Activated T-cell treated with anti-CD3 and anti-CD28 coated beads, Interleukin-2, amount 50 U/mL, for 72 hours (primary cell): Measurements from ENCODE around the gene GABBR1. TPM values are rescaled to one million over a fixed set of nuclear protein-coding genes. Genes with fewer than 3 reads are reported as not detected.
"Not testable (repeated sequence)": the region's sequence is repeated elsewhere in the genome, so short reads cannot be mapped to it uniquely, and the experiment has no call there.

Experiments used
- ATAC-seq, 2 donors: fragments of 150-1000 bp; cut with Tn5 transposase; replicated peaks in 1 of 2; 2 replicates each; pipeline ENCODE4 v1.10.0; 2021; ENCODE audit warnings: moderate library complexity in 2 of 2, mild to moderate bottlenecking in 1 of 2
- DNase-seq, 2 donors: peaks; one replicate each; pipeline ENCODE4 v3.0.0; 2021 to 2022; ENCODE audit warnings: mixed read lengths in 1 of 2
- H3K27ac Mint-ChIP-seq: one replicate; pipeline ENCODE4 v1.8.0; 2022; ENCODE audit warnings: mild to moderate bottlenecking, moderate library complexity, mixed read lengths
- H3K27me3 Mint-ChIP-seq: one replicate; pipeline ENCODE4 v1.8.0; 2022; ENCODE audit warnings: low read depth, mixed read lengths
- H3K36me3 Mint-ChIP-seq, 2 donors: one replicate each; pipeline ENCODE4 v1.8.0; 2022; ENCODE audit warnings: mixed read lengths in 2 of 2, mild to moderate bottlenecking in 1 of 2; ENCODE audit not compliant: insufficient read depth in 2 of 2
- H3K4me1 Mint-ChIP-seq: one replicate; pipeline ENCODE4 v1.8.0; 2022; ENCODE audit warnings: low read depth, mixed read lengths
- H3K4me3 Mint-ChIP-seq, 2 donors: one replicate each; pipeline ENCODE4 v1.8.0; 2022; ENCODE audit warnings: mild to moderate bottlenecking in 2 of 2, mixed read lengths in 2 of 2, moderate library complexity in 2 of 2
- H3K9me3 Mint-ChIP-seq, 2 donors: one replicate each; pipeline ENCODE4 v1.8.0; 2022; ENCODE audit warnings: mixed read lengths in 2 of 2
- total RNA-seq, 2 donors: library from RNA; stranded (reverse); gene quantifications; one replicate each; pipeline ENCODE4 v1.2.3, GENCODE V29; 2022

The GABBR1 gene
- total RNA-seq, 2 donors from 2014 or later, result 21.7 to 26.6 TPM

DNA sequence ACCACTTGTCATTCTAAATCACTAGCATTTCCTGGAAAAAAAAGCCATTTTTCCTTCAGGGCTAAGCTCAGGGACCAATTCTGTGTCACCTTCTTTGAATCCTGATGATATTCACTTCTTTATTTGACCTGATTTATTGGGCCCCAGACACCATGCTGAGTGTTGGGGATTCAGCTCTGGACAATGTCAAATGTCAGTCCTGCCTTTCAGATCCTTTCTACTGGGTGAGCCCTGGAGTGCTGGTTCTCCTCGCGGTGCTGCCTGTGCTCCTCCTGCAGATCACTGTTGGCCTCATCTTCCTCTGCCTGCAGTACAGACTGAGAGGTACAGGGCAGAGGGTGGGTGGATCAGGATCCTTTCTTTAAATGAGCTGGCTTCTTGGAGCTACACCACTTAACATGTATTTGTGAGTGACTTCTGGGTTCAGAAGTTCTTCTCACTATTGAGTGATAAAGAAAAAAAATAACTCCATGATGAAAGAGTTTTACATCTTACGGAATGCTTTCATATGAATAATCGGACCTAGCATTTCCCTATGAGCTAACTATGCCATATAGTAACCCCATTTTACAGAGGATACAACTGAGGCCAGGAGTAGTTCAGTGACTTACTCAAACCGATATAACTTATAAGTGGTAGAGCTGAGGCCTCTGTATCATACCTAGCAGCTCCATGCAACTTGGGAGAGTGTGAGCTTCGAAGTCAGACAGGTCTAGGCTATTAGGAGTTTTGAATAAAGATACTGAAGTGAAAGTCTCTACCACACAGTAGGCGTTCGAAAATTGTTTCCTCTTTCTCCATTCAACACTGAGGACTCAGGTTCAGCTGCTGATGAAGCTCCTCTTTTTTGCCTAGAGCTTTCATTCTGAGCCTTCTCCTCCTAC lies 33.2 kb upstream of the GABBR1 start:
- no peaks in the 10 kb centered on the region for H3K4me1 Mint-ChIP-seq
- H3K27ac Mint-ChIP-seq, result no peak overlapping the region
- DNase-seq, result no peak
- no peak overlapping the region for H3K4me3 Mint-ChIP-seq
- peaks cover 39% of the 10 kb centered on the region for H3K27me3 Mint-ChIP-seq
- no peak for ATAC-seq
- no peaks in the 10 kb centered on the region for H3K36me3 Mint-ChIP-seq
- H3K9me3 Mint-ChIP-seq, result no peaks in the 10 kb centered on the region

DNA sequence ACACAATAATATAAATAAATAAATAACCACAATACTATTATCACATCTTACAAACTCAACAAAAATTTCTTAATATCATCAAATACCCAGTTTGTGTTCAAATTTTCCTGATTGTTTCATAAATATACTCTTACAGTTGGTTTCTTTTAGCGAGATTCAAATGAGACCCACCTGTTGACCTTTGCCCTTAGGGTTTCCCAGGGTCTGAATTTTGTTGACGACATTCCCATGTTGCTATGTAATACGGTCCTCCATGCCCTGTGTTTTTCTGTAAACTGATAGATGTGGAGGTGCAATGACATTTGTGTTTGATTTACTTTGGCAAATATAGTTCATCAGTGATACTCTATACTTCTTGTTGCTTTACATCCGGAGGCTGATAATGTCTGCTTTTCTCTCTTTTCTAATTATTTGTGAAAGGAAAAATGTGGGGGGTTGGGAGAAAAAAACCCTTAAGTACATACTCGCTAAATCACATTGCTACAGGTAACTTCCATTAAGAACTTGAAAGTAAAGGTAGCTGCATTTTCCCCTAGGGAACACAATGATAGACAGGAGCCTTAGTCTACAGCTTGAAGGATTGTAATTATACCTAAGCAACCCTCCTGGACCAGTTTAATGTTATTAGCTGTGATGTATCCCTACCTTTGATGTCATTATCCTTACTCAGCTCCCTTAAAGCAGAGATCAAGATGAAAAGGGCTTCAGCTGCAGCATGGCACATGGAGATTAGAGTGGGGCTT lies 30.5 kb upstream of the GABBR1 start:
- no peak overlapping the region for H3K27ac Mint-ChIP-seq

DNA sequence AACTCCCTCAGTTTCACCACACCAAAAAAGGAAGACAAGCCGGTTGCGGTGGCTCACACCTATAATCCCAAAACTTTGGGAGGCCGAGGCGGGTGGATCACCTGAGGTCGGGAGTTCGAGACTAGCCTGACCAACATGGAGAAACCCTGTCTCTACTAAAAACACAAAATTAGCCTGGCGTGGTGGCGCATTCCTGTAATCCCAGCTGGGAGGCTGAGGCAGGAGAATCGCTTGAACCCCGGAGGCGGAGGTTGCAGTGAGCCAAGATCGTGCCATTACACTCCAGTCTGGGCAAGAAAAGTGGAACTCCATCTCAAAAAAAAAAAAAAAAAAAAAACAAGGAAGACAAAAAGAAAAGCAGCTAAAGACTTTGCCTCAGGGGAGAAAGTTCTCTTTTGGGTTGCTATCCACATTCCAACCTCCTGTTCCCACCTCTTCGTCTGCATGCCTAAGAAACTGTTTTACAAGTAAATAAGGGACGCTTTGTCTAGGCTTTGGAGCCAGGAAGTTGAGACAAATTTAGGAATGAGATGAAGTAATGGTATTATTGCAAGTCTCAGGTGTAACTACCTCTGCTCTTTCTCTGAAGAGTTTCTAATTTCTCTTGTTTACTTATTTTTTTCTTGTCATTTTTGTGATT lies 28.6 kb upstream of the GABBR1 start:
- not testable (repeated sequence) for DNase-seq, ATAC-seq, H3K4me1 Mint-ChIP-seq, H3K4me3 Mint-ChIP-seq, H3K36me3 Mint-ChIP-seq, H3K9me3 Mint-ChIP-seq, H3K27ac Mint-ChIP-seq
- H3K27me3 Mint-ChIP-seq, result peaks cover 35% of the 10 kb centered on the region

More for the DNA sequence above, 30.5 kb upstream of the GABBR1 start:
- Mint-ChIP-seq H3K9me3 (no peaks in the 10 kb centered on the region), H3K27me3 (peaks cover 38% of the 10 kb centered on the region), H3K36me3 (no peaks in the 10 kb centered on the region), H3K4me1 (no peaks in the 10 kb centered on the region), H3K4me3 (no peak overlapping the region)
- no peak for DNase-seq
- ATAC-seq, result no peak

DNA sequence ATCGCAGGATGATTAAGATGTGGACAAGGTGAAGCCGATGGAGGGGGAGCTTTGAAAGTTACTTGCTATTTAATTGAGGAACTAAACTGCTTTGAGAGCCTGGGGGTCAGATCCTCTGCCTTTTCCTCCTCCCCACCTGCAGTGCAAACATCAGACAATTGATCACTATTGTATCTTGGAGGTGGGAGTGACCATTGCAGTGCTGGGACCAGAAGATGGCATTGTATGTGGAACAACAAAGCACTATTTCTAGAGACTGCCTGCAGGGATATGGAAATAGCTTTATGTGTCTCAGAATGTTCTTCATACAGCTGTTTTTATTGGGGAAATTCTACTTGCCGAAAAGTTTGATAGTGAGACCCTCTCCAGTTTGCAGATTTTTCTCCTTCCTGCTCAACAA lies 28.1 kb upstream of the GABBR1 start:
- no peak overlapping the region for H3K27ac Mint-ChIP-seq
- peaks cover 4% of the 10 kb centered on the region for H3K4me1 Mint-ChIP-seq
- H3K4me3 Mint-ChIP-seq, result no peak overlapping the region
- H3K36me3 Mint-ChIP-seq, result no peaks in the 10 kb centered on the region
- peaks cover 41% of the 10 kb centered on the region for H3K27me3 Mint-ChIP-seq
- no peaks in the 10 kb centered on the region for H3K9me3 Mint-ChIP-seq
- DNase-seq (no peak), ATAC-seq (no peak)

DNA sequence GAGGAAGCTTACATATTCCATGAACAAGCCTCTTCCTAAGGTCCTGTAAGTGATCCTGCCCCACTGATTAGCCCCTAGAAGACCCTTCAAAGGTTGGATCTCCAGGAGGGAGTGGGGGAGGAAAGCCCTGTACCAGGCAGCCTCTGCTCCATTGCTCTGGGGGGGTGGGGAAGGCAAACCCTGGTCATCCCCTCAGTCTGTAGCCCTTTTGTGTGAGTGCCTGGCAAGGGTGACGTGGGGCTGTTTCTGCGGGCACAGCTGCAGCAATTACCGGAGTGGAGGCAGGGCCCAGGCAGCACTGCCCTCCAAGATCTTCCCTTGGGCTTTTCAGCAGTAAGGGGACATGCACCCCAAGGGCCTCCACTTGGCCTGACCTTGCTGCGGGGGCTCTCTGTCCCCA lies 23.8 kb upstream of the GABBR1 start, which contains the start of gene MOG:
TSS of gene MOG (plus strand) at position 295 of the 400 bp plus-strand sequence. CDS start 118 bp downstream, outside the sequence.
- ATAC-seq (no peak), DNase-seq (no peak)
- Mint-ChIP-seq H3K27ac (no peak within 1 kb of the TSS), H3K4me3 (no peak within 1 kb of the TSS), H3K36me3 (no peaks in the 10 kb centered on the region), H3K9me3 (no peaks in the 10 kb centered on the region), H3K4me1 (peaks cover 4% of the 10 kb centered on the region), H3K27me3 (peaks cover 31% of the 10 kb centered on the region)

DNA sequence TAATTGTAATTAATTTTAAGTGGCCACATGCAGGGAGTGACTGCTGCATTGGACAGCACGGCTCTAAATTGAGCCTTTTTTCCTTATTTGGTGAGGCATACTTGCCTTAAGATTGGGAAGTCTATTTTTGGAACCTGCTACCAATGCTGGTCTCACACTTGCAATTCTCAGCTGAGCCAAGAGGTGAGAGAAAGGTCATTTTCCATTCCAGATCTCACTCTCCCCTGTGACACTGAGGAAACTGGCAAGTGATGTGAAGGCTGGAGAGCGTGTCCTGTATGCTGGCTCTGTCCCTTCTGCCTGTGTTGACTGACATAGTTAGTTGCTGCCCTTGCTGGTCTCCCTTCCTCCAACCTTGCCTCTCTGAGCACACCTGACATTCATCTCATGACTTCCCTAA lies 23.2 kb upstream of the GABBR1 start:
- peaks cover 9% of the 10 kb centered on the region for H3K4me1 Mint-ChIP-seq

DNA sequence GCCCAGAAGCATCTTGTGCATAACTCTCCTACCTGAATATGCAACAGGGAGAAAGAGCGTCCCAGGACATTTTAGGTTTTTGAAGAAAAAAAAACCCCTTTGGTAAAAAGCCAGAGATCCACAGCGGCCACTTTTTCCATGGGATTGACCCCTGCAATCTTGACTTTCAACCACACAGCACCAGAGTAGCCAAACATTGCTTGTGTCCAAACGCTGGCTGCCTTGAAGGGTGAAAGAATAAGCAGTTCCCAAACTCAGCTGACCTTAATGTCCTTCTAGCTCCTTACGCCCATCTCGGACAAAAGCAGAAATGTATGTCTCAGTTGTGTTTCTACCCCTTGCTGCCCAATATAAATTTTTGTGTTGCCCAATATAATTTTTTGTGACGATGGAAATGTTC lies 22.7 kb upstream of the GABBR1 start:
- Mint-ChIP-seq H3K9me3 (no peaks in the 10 kb centered on the region), H3K27me3 (peaks cover 19% of the 10 kb centered on the region), H3K4me1 (peaks cover 9% of the 10 kb centered on the region)

More for the DNA sequence above, 23.2 kb upstream of the GABBR1 start:
- Mint-ChIP-seq H3K4me3 (no peak overlapping the region), H3K27ac (no peak overlapping the region), H3K9me3 (no peaks in the 10 kb centered on the region), H3K36me3 (no peaks in the 10 kb centered on the region), H3K27me3 (peaks cover 24% of the 10 kb centered on the region)
- ATAC-seq, result no peak
- DNase-seq, result no peak

DNA sequence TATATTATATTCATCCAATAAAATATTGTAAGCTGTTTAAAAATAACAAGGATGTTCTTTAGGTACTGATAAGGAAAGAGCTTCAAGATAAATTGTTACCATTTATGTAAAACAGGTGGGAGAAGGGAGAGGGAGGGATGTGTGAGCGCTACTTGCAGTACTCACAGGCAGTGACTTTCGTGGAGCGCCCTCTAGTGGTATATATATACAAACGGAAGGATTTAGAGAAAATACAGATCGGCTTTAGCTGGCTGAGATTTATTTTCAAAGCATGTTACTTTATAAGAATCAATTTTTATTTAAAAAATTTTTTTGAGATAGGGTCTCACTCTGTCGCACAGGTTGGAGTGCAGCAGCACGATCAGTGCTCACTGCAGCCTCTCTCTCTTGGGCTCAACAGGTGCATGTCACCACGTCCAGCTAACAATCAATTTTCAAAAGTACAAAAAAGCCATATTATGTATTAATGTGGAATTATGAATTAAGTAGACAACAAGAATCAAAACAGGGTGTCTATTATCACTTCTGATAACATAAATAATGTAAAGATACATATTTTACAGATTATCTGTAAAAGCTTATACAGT lies 20.6 kb upstream of the GABBR1 start:
- Mint-ChIP-seq H3K9me3 (no peaks in the 10 kb centered on the region), H3K27ac (no peak overlapping the region), H3K27me3 (peaks cover 18% of the 10 kb centered on the region), H3K36me3 (no peaks in the 10 kb centered on the region), H3K4me1 (peaks cover 18% of the 10 kb centered on the region), H3K4me3 (no peak overlapping the region)
- no peak for ATAC-seq
- peak; percentile 51 to 52 for DNase-seq

More for the DNA sequence above, 22.7 kb upstream of the GABBR1 start:
- DNase-seq (no peak), ATAC-seq (no peak)
- no peak overlapping the region for H3K27ac Mint-ChIP-seq
- no peak overlapping the region for H3K4me3 Mint-ChIP-seq
- H3K36me3 Mint-ChIP-seq, result no peaks in the 10 kb centered on the region

DNA sequence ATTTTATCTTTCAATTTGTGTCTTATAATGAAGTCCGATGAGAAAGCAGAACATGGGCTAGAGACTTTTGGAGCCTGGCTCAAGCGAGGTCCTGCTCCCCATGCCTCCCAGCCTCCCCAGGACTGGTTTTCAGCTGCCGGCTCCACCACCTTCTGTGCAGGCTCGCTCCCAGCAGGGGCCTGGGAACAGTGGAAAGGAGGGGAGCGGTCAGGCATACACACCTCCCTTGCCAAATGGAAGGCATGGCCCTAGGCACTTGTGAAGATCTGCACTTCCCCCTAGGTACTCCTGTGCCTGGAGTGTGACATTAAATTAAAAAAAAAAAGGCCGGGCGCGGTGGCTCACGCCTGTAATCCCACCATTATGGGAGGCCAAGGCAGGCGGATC lies 19.2 kb upstream of the GABBR1 start:
- H3K27ac Mint-ChIP-seq, result no peak overlapping the region
- no peak for DNase-seq

DNA sequence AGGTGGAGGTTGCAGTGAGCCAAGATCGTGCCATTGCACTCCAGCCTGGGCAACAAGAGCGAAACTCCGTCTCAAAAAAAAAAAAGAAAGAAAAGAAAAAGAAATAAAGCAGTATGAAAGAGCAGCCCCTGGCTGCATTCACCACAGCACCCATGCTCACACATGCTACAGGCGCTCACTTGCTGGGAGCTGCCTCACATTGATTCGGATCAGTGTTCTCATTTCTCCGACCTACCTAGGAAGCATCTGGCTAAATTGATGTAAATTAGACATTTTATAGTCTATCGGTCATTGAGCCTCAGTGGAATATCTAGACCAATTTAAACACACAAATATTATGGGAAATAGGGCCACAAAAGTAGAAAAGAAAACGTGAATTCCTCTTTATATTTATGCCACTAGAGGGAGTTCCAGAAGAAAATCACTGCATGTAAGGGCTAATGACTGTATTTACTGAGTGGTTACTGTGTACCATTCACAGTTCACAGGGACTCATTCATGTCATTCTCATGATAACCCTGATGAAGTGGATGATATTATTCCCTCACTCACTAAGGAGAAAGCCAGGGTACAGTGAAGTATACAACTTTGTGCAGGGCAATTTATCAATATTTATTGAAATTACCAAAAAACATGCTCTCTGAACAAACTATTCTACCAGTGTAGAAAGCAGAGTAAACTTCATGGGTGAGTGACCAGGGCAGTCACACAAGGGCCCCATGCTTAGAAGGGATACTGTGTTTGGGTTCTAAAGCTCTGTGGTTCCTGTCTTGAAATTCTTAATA lies 18.6 kb upstream of the GABBR1 start:
- DNase-seq (no peak), ATAC-seq (no peak)
- peak overlapping the region; percentile 29 to 63 for H3K4me3 Mint-ChIP-seq
- H3K27ac Mint-ChIP-seq, result peak overlapping the region; percentile 82
- peaks cover 14% of the 10 kb centered on the region for H3K4me1 Mint-ChIP-seq
- H3K27me3 Mint-ChIP-seq, result peaks cover 11% of the 10 kb centered on the region
- no peaks in the 10 kb centered on the region for H3K36me3 Mint-ChIP-seq
- no peaks in the 10 kb centered on the region for H3K9me3 Mint-ChIP-seq

More for the DNA sequence above, 19.2 kb upstream of the GABBR1 start:
- Mint-ChIP-seq H3K36me3 (no peaks in the 10 kb centered on the region), H3K9me3 (no peaks in the 10 kb centered on the region), H3K27me3 (peaks cover 12% of the 10 kb centered on the region), H3K4me1 (peaks cover 16% of the 10 kb centered on the region), H3K4me3 (no peak overlapping the region)
- ATAC-seq, result no peak

DNA sequence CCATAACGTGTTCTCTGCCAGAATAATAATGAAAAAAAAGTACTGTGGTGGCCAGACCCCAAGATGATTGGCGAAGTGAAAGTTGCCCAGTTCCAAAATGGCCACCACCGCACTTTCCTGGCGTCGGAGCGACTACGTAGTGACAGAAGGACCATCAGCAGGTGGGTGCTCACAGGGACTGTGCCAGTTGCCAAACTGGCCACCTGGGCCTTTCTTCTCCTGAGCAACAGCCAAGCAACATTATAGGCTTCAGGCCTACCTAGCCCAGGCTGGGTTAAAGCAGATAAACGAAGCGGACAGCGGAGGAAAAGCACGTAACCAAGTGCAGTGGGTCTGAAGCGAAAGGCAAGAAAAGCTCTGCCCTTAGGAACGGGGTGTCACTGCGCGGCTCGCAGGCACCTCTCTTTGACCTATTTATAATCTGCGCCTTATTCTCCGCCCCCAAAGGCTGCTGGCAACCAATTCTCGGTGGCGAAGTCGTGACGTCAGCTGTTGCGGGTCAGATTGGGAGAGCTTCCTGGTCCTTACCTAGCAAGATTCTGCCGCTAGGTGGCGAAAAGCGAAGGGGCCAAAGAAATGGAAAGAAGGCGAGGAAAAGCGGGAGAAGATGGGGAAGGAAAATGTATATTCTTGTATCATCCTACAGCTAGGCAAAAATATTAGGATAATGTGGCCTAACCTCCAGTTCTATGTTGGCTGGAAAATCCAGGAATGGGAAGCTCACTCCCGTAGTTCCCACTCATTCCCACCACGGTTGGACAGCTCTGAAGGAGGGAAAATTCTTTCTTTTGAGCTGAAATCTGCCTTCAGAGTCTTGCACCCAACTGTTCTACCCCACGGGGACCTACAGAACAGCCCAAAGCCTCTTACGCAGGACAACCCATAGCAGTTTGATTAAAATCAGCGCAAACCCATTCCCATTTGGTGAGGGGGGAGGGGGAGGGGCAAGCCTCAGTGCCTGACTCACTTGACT lies 17.0 kb upstream of the GABBR1 start:
- H3K27ac Mint-ChIP-seq, result peak overlapping the region; percentile 88
- peak; percentile 98 for DNase-seq
- H3K4me3 Mint-ChIP-seq, result peak overlapping the region; percentile 96 to 97
- H3K36me3 Mint-ChIP-seq, result no peaks in the 10 kb centered on the region
- H3K4me1 Mint-ChIP-seq, result peaks cover 14% of the 10 kb centered on the region
- ATAC-seq, result peak; percentile 97 to 98
- H3K27me3 Mint-ChIP-seq, result no peaks in the 10 kb centered on the region
- H3K9me3 Mint-ChIP-seq, result no peaks in the 10 kb centered on the region
